ENCODE data around the gene PRKCH.

GRCh38 chr14:61537563-61538463 lies 216.4 kb downstream of the PRKCH start:
- TF ChIP-seq CTCF (conservative IDR thresholded peaks at IDR 0.05; ENCODE audit: low read length): no peak
- TF ChIP-seq EZH2phosphoT487 (IDR thresholded peaks at IDR 0.05; ENCODE audit: borderline replicate concordance, low read depth, low read length): no peak
